Right lobe of liver (tissue), 6 donors: Measurements from ENCODE around the gene CERT1. TPM values are rescaled to one million over a fixed set of nuclear protein-coding genes. Genes with fewer than 3 reads are reported as not detected.

Experiments used
- ATAC-seq, 4 donors: fragments of 200-7000 bp; cut with Tn5 transposase; one replicate each; pipeline ENCODE4 v1.9.1; 2020; ENCODE audit warnings: mild to moderate bottlenecking in 4 of 4, moderate library complexity in 4 of 4
- DNase-seq, 3 donors: peaks; one replicate each; pipeline ENCODE4 v3.0.0-alpha.2; 2020
- H3K27ac ChIP-seq, 3 donors: fragments of 200-600 bp; one replicate each; pipeline ENCODE4 v1.8.0; 2022
- H3K27me3 ChIP-seq, 2 donors: fragments of 200-600 bp; one replicate each; pipeline ENCODE4 v1.8.0; 2022
- H3K36me3 ChIP-seq, 4 donors: fragments of 200-600 bp; sonication (generic) in 1 of 4; one replicate each; pipeline versions ENCODE4 v1.5.1 to v1.8.0; 2017 to 2022; ENCODE audit warnings: control low read depth in 1 of 4
- H3K4me1 ChIP-seq, 4 donors: fragments of 200-600 bp; sonication (generic) in 1 of 4; one replicate each; pipeline versions ENCODE4 v1.5.1 to v1.8.0; 2017 to 2022; ENCODE audit warnings: control low read depth in 1 of 4
- H3K4me3 ChIP-seq, 3 donors: fragments of 200-600 bp; one replicate each; pipeline ENCODE4 v1.8.0; 2022
- H3K9me3 ChIP-seq, 4 donors: fragments of 200-600 bp; sonication (generic) in 1 of 4; one replicate each; pipeline versions ENCODE4 v1.5.1 to v1.8.0; 2017 to 2022; ENCODE audit warnings: control low read depth in 1 of 4
- CTCF ChIP-seq, 4 donors: fragments of 200-600 bp in 3 of 4; fragments of 450-650 bp in 1 of 4; IDR thresholded peaks; one replicate each; pipeline versions ENCODE4 v1.5.1 to v1.8.0; 2016 to 2022; ENCODE audit warnings: antibody characterized with exemption in 4 of 4, mild to moderate bottlenecking in 2 of 4
- POLR2A ChIP-seq: fragments of 450-650 bp; IDR thresholded peaks from one replicate; pipeline ENCODE4 v1.6.1; 2017; ENCODE audit warnings: antibody characterized with exemption, mild to moderate bottlenecking
- WGBS: methylation state at CpG from one replicate; pipeline ENCODE4 v1.1.6; 2018; ENCODE audit warnings: low coverage, low lambda C conversion rate; ENCODE audit not compliant: insufficient coverage; ENCODE audit errors: missing lambda C conversion rate; 5-methylcytosine and 5-hydroxymethylcytosine counted together
- intact Hi-C, 2 donors: fragments of 100-400 bp; cut with DNase I; formaldehyde crosslinking; loops; one replicate each; pipeline versions ENCODE4 v1.11.2 to v1.14.1; 2022
- total RNA-seq, 6 experiments: library from RNA; depleted of rRNA in 2 of 6; stranded (reverse); fragments of >200 nt in 2 of 6; fragmentation: NEBNext Ultra II Directional in 3 of 6; extraction: Animal tissue kit (Norgen Biotek cat#: 25700) in 3 of 6; gene quantifications; one replicate each; pipeline versions ENCODE4 v1.1.0 to v1.2.4, GENCODE V29; 2016 to 2023
- donor health status: DM: no; HTN: yes; CAD: no.
- donor health status: DM: no; HTN: no; CAD: no.
- donor health status: DM: no; HTN: no; CAD: no.
- donor health status: DM: no; HTN: yes; CAD: no.
- donor health status: DM: no; HTN: yes; CAD: no.

CERT1 gene
- total RNA-seq, 6 experiments from 2014 or later: 14.6 to 25.5 (median 19.7) TPM

- 100% methylated on average over 1 of the region's 1 CpG for WGBS
Observed at GRCh38 chr5:75469017-75469416, 42.4 kb downstream of the CERT1 start.

GRCh38 chr5:75468593-75468992 is 42.8 kb downstream of the CERT1 start:
- H3K27ac ChIP-seq: no peak overlapping the region
- 100% methylated on average over 1 of the region's 2 CpGs for WGBS
- no peak for ATAC-seq
- no peak for TF ChIP-seq CTCF (IDR thresholded peaks at IDR 0.05)
- no peak for TF ChIP-seq POLR2A
- no peak for DNase-seq
- intact Hi-C loops: no loop called here
- H3K4me1 ChIP-seq: peaks cover 0 to 7% (median 3%) of the 10 kb centered on the region in 4 donors
- no peaks in the 10 kb centered on the region for H3K9me3 ChIP-seq
- H3K36me3 ChIP-seq: no peaks in the 10 kb centered on the region
- H3K27me3 ChIP-seq: no peaks in the 10 kb centered on the region
- no peak overlapping the region for H3K4me3 ChIP-seq

More at GRCh38 chr5:75469017-75469416, 42.4 kb downstream of the CERT1 start:
- intact Hi-C loops: no loop called here
- Histone ChIP-seq H3K9me3 (no peaks in the 10 kb centered on the region), H3K36me3 (no peaks in the 10 kb centered on the region), H3K4me1 (peaks cover 0 to 10% (median 4%) of the 10 kb centered on the region in 4 donors), H3K27me3 (no peaks in the 10 kb centered on the region), H3K4me3 (no peak overlapping the region), H3K27ac (no peak overlapping the region)
- DNase-seq: no peak
- TF ChIP-seq CTCF (IDR thresholded peaks at IDR 0.05) (no peak), POLR2A (no peak)
- ATAC-seq: no peak

GRCh38 chr5:75466006-75466716 is 45.3 kb downstream of the CERT1 start:
- Histone ChIP-seq H3K9me3 (no peaks in the 10 kb centered on the region), H3K4me3 (no peak overlapping the region), H3K36me3 (no peaks in the 10 kb centered on the region), H3K4me1 (peaks cover 0 to 4% (median 0%) of the 10 kb centered on the region in 4 donors), H3K27ac (no peak overlapping the region), H3K27me3 (no peaks in the 10 kb centered on the region)
- DNase-seq: no peak
- intact Hi-C loops: no loop called here
- no peak for ATAC-seq
- 85% methylated on average over 6 of the region's 6 CpGs for WGBS
- TF ChIP-seq POLR2A (no peak), CTCF (IDR thresholded peaks at IDR 0.05) (no peak)

- Histone ChIP-seq H3K4me3 (no peak overlapping the region), H3K36me3 (no peaks in the 10 kb centered on the region), H3K27ac (no peak overlapping the region), H3K4me1 (peaks cover 0 to 8% (median 0%) of the 10 kb centered on the region in 4 donors), H3K27me3 (no peaks in the 10 kb centered on the region), H3K9me3 (no peaks in the 10 kb centered on the region)
- 38% methylated on average over 1 of the region's 1 CpG for WGBS
- TF ChIP-seq CTCF (IDR thresholded peaks at IDR 0.05): no peak
- TF ChIP-seq POLR2A: no peak
- peak; percentile 53 to 87 (median 64) for ATAC-seq
- no peak for DNase-seq
- intact Hi-C loops: no loop called here
Observed at GRCh38 chr5:75465480-75465879, 45.9 kb downstream of the CERT1 start.
